ENCODE measurements around the gene PCSK7.
"Not testable (repeated sequence)": the region's sequence is repeated elsewhere in the genome, so short reads cannot be mapped to it uniquely, and the experiment has no call there.

The PCSK7 gene

GRCh38 chr11:117187007-117187406 lies 44.9 kb downstream of the PCSK7 start:
- no peak overlapping the region for H3K27ac ChIP-seq (ENCODE audit: low read length)
- no peaks in the 10 kb centered on the region for H3K27me3 ChIP-seq (ENCODE audit: low read depth, low read length)
- H3K4me3 ChIP-seq (ENCODE audit: low read depth in 1 of 2, low read length in 2 of 2): no peak overlapping the region
- no peaks in the 10 kb centered on the region for H3K9me3 ChIP-seq (ENCODE audit: control insufficient read depth in 1 of 2, low read length in 2 of 2)
- H3K36me3 ChIP-seq (ENCODE audit: control insufficient read depth in 1 of 2, insufficient read depth in 2 of 2, low read length in 2 of 2): peaks cover 34 to 77% of the 10 kb centered on the region in 2 donors
- no peaks in the 10 kb centered on the region for H3K4me1 ChIP-seq (ENCODE audit: control insufficient read depth in 1 of 2, insufficient read depth in 2 of 2, low read length in 2 of 2)

DNA sequence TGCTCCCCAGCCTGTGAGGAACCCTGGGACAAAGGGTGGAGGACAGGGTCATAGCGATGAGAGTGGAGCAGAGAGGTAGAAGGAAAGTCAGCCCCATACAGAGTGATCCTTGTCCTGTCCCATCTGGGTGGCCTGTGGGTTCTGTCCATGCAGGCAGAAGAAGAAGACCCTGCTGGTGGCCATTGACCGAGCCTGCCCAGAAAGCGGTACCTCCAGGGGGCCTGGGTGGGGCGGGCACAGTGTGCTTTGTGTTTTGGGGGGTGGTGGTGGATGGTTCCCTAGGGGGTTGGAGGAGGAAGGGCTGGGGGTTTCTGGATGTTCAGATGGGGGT lies 45.5 kb downstream of the PCSK7 start:
- no peaks in the 10 kb centered on the region for H3K27me3 ChIP-seq (ENCODE audit: low read depth, low read length)
- H3K36me3 ChIP-seq (ENCODE audit: control insufficient read depth in 1 of 2, insufficient read depth in 2 of 2, low read length in 2 of 2): peaks cover 34 to 72% of the 10 kb centered on the region in 2 donors
- H3K27ac ChIP-seq (ENCODE audit: low read length): no peak overlapping the region
- no peaks in the 10 kb centered on the region for H3K9me3 ChIP-seq (ENCODE audit: control insufficient read depth in 1 of 2, low read length in 2 of 2)
- no peak overlapping the region for H3K4me3 ChIP-seq (ENCODE audit: low read depth in 1 of 2, low read length in 2 of 2)
- peaks cover 0 to 3% of the 10 kb centered on the region in 2 donors for H3K4me1 ChIP-seq (ENCODE audit: control insufficient read depth in 1 of 2, insufficient read depth in 2 of 2, low read length in 2 of 2)

GRCh38 chr11:117185736-117186430 lies 46.0 kb downstream of the PCSK7 start:
- Histone ChIP-seq H3K36me3 (ENCODE audit: control insufficient read depth in 1 of 2, insufficient read depth in 2 of 2, low read length in 2 of 2) (peaks cover 34 to 71% of the 10 kb centered on the region in 2 donors), H3K9me3 (ENCODE audit: control insufficient read depth in 1 of 2, low read length in 2 of 2) (no peaks in the 10 kb centered on the region), H3K4me1 (ENCODE audit: control insufficient read depth in 1 of 2, insufficient read depth in 2 of 2, low read length in 2 of 2) (peaks cover 3 to 8% of the 10 kb centered on the region in 2 donors), H3K4me3 (ENCODE audit: low read depth in 1 of 2, low read length in 2 of 2) (no peak overlapping the region), H3K27me3 (ENCODE audit: low read depth, low read length) (no peaks in the 10 kb centered on the region), H3K27ac (ENCODE audit: low read length) (no peak overlapping the region)

GRCh38 chr11:117183724-117184349 lies 48.0 kb downstream of the PCSK7 start:
- Histone ChIP-seq H3K4me3 (ENCODE audit: low read depth in 1 of 2, low read length in 2 of 2) (no peak overlapping the region), H3K9me3 (ENCODE audit: control insufficient read depth in 1 of 2, low read length in 2 of 2) (no peaks in the 10 kb centered on the region), H3K36me3 (ENCODE audit: control insufficient read depth in 1 of 2, insufficient read depth in 2 of 2, low read length in 2 of 2) (peaks cover 16 to 52% of the 10 kb centered on the region in 2 donors), H3K4me1 (ENCODE audit: control insufficient read depth in 1 of 2, insufficient read depth in 2 of 2, low read length in 2 of 2) (peaks cover 6 to 22% of the 10 kb centered on the region in 2 donors), H3K27me3 (ENCODE audit: low read depth, low read length) (no peaks in the 10 kb centered on the region), H3K27ac (ENCODE audit: low read length) (no peak overlapping the region)

- not testable (repeated sequence) for H3K4me3 ChIP-seq (ENCODE audit: low read depth in 1 of 2, low read length in 2 of 2); H3K27ac ChIP-seq (ENCODE audit: low read length); H3K9me3 ChIP-seq (ENCODE audit: control insufficient read depth in 1 of 2, low read length in 2 of 2); H3K27me3 ChIP-seq (ENCODE audit: low read depth, low read length)
- H3K4me1 ChIP-seq (ENCODE audit: control insufficient read depth in 1 of 2, insufficient read depth in 2 of 2, low read length in 2 of 2): peaks cover 6 to 22% of the 10 kb centered on the region in 2 donors
- H3K36me3 ChIP-seq (ENCODE audit: control insufficient read depth in 1 of 2, insufficient read depth in 2 of 2, low read length in 2 of 2): peaks cover 11 to 45% of the 10 kb centered on the region in 2 donors
Observed at GRCh38 chr11:117183178-117183577, 48.7 kb downstream of the PCSK7 start.

DNA sequence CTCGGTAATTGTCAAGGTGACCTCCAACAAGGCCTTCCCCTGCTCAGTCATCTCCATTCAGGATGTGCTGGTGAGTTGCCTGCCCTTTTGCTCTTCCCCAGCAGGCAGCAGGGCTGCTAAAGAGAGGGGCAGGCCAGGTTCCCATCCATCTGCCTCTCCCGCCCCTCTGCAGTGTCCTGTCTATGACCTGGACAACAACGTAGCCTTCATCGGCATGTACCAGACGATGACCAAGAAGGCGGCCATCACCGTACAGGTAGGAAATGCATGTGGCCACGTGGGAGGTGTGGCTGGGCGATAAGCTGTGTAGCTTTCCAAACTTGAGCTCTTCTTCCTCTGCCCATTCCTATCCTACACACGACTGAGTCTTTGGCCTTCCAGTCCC lies 49.3 kb downstream of the PCSK7 start:
- Histone ChIP-seq H3K27ac (ENCODE audit: low read length) (no peak overlapping the region), H3K4me1 (ENCODE audit: control insufficient read depth in 1 of 2, insufficient read depth in 2 of 2, low read length in 2 of 2) (peaks cover 6 to 27% of the 10 kb centered on the region in 2 donors), H3K27me3 (ENCODE audit: low read depth, low read length) (no peaks in the 10 kb centered on the region), H3K9me3 (ENCODE audit: control insufficient read depth in 1 of 2, low read length in 2 of 2) (no peaks in the 10 kb centered on the region), H3K4me3 (ENCODE audit: low read depth in 1 of 2, low read length in 2 of 2) (no peak overlapping the region), H3K36me3 (ENCODE audit: control insufficient read depth in 1 of 2, insufficient read depth in 2 of 2, low read length in 2 of 2) (peaks cover 8 to 39% of the 10 kb centered on the region in 2 donors)

DNA sequence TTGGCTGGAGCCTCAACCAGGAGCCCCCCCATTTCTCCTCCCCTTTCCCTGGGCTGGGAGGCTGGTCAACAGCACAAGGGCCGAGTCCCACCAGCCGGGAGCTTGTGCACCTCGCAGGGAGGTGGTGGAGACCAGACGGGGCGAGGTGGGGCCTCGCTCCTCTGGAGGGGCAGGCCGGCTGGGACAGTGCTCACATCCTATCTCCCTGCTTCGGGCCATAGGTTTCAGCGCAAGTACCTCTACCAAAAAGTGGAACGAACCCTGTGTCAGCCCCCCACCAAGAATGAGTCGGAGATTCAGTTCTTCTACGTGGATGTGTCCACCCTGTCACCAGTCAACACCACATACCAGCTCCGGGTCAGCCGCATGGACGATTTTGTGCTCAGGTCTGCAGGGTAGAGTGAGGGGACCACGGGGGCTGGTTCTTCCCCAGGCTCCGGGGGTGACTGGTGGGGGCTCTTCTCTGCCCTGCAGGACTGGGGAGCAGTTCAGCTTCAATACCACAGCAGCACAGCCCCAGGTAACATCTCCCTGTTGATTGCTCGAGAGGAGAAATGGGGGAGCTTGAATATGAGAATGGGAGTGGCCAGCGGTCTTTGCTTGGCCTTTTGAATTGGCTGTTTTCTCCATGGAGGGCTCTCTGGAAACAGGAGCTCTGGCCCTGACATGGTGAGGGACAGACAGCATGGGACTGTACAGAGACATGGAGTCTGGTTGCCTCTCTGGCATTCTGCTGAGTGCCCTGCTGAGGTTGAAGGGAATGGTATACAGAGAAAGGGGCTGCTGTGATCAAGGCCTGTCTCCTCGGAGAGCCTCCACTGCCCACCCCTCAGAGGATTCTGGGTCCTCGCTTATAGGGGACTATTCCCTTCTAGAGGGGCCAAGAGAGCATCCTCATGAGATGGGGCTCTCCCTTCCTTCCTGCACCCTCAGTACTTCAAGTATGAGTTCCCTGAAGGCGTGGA lies 50.0 kb downstream of the PCSK7 start:
- Histone ChIP-seq H3K27ac (ENCODE audit: low read length) (no peak overlapping the region), H3K27me3 (ENCODE audit: low read depth, low read length) (no peaks in the 10 kb centered on the region), H3K9me3 (ENCODE audit: control insufficient read depth in 1 of 2, low read length in 2 of 2) (no peaks in the 10 kb centered on the region), H3K4me3 (ENCODE audit: low read depth in 1 of 2, low read length in 2 of 2) (no peak overlapping the region), H3K36me3 (ENCODE audit: control insufficient read depth in 1 of 2, insufficient read depth in 2 of 2, low read length in 2 of 2) (peaks cover 5 to 32% of the 10 kb centered on the region in 2 donors), H3K4me1 (ENCODE audit: control insufficient read depth in 1 of 2, insufficient read depth in 2 of 2, low read length in 2 of 2) (peaks cover 6 to 27% of the 10 kb centered on the region in 2 donors)

DNA sequence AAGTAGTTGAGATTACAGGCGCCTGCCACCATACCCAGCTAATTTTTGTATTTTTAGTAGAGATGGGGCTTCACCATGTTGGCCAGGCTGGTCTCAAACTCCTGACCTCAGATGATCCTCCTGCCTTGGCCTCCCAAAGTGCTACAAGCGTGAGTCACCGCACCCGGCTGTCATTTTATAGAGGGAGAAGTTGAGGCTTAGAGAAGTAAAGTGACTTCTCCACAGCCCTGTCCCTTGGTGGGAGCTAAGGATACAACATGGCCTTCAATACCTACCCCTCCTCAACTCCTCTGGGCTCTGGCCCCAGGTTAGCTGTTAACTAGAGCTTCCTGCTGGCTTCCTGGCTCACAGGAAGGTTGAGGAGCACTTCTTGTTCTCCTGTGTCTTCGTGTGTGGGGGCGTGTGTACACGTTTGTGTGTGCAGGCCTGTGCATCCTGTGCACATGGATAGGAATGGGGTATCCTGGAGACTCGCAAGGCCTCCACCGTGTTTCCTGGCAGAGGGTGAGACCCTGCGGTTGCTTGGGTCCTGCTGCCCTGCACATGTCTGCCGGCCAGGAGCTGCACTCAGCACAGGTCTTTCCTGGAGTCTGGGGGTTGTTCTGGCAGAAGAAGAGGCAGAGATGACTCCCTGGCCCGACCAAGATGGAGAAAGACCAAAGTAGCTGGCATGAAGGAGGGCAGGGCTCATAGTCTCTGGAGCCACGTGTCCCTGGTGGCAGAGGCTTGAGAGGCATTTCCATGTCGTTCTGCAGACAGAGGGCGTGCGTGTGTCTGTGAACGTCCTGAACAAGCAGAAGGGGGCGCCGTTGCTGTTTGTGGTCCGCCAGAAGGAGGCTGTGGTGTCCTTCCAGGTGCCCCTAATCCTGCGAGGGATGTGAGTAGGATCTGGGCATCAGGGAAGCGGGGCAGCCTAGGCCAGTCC lies 51.0 kb downstream of the PCSK7 start:
- H3K4me1 ChIP-seq (ENCODE audit: control insufficient read depth in 1 of 2, insufficient read depth in 2 of 2, low read length in 2 of 2): peaks cover 6 to 27% of the 10 kb centered on the region in 2 donors
- H3K36me3 ChIP-seq (ENCODE audit: control insufficient read depth in 1 of 2, insufficient read depth in 2 of 2, low read length in 2 of 2): peaks cover 5 to 23% of the 10 kb centered on the region in 2 donors
- no peaks in the 10 kb centered on the region for H3K27me3 ChIP-seq (ENCODE audit: low read depth, low read length)
- no peaks in the 10 kb centered on the region for H3K9me3 ChIP-seq (ENCODE audit: control insufficient read depth in 1 of 2, low read length in 2 of 2)
- H3K4me3 ChIP-seq (ENCODE audit: low read depth in 1 of 2, low read length in 2 of 2): peak overlapping the region; percentile 35 to 39
- no peak overlapping the region for H3K27ac ChIP-seq (ENCODE audit: low read length)

DNA sequence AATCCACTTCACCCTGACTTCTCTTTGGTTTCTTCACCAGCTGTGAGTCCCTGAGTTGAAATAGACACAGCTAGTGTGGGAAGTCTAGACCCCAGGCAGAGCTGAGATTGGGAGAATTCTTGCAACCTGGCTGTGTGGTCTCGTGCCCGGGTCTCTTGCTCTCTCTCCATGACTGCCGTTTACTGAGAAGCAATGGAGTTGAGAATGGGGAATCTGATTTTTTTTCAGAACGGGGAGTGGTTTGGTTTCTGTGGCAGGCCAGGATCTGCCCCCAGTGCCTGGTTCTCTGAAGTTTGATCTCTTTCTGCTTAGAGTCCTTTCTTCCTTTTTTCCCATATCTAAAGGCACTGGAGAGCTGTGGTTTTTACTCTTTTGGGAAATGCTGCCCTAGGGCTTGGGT lies 51.9 kb downstream of the PCSK7 start:
- Histone ChIP-seq H3K27me3 (ENCODE audit: low read depth, low read length) (no peaks in the 10 kb centered on the region), H3K4me1 (ENCODE audit: control insufficient read depth in 1 of 2, insufficient read depth in 2 of 2, low read length in 2 of 2) (peaks cover 6 to 27% of the 10 kb centered on the region in 2 donors), H3K36me3 (ENCODE audit: control insufficient read depth in 1 of 2, insufficient read depth in 2 of 2, low read length in 2 of 2) (peaks cover 5 to 21% of the 10 kb centered on the region in 2 donors), H3K9me3 (ENCODE audit: control insufficient read depth in 1 of 2, low read length in 2 of 2) (no peaks in the 10 kb centered on the region), H3K27ac (ENCODE audit: low read length) (peak overlapping the region; percentile 62), H3K4me3 (ENCODE audit: low read depth in 1 of 2, low read length in 2 of 2) (peak overlapping the region; percentile 71 to 90)

DNA sequence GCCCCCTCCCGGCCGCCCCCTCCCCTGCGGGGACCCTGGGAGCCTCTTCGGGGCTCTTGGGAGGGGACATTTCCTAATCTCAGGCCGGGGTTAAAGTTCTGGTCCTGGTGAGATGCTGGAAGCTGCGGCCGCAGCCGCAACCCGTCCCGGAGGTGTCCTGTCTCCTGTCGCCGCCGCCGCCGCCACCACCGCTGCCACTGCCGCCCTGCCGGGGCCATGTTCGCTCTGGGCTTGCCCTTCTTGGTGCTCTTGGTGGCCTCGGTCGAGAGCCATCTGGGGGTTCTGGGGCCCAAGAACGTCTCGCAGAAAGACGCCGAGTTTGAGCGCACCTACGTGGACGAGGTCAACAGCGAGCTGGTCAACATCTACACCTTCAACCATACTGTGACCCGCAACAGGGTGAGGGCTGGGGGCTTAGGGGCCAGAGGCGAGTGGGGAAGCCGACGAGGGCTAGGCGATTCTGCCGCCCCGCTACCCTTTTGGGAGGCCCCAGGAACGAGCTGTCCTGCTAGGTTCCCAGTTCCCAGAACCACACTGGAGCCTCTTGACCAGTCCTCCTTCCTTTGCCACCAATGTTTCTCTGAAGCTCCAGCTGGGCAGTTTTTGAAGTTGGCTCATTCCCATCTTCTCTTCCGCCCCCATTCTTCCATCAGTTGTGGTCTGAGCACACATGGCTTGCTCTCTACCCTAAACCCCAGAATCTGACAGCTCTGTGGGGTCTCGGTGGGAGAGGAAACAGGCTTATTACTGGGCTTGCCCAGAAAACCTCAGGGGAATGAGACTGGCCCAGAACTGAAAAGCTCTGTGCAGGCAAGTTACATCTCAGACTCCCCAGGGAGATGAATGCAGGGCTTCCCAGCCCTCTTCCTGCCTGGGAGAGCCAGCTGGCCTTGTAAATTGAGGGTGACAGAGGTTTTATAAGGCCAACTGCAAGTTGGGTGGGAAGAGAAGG lies 52.5 kb downstream of the PCSK7 start:
- Histone ChIP-seq H3K4me3 (ENCODE audit: low read depth in 1 of 2, low read length in 2 of 2) (peak overlapping the region; percentile 71 to 90), H3K27ac (ENCODE audit: low read length) (peak overlapping the region; percentile 62), H3K27me3 (ENCODE audit: low read depth, low read length) (no peaks in the 10 kb centered on the region), H3K9me3 (ENCODE audit: control insufficient read depth in 1 of 2, low read length in 2 of 2) (no peaks in the 10 kb centered on the region), H3K4me1 (ENCODE audit: control insufficient read depth in 1 of 2, insufficient read depth in 2 of 2, low read length in 2 of 2) (peaks cover 6 to 27% of the 10 kb centered on the region in 2 donors), H3K36me3 (ENCODE audit: control insufficient read depth in 1 of 2, insufficient read depth in 2 of 2, low read length in 2 of 2) (peaks cover 5 to 20% of the 10 kb centered on the region in 2 donors)
